H1 (cell line): ENCODE measurements around the gene UGT1A8. TPM values are rescaled to one million over a fixed set of nuclear protein-coding genes. Genes with fewer than 3 reads are reported as not detected.

ENCODE experiments used
- CTCF ChIA-PET: fragments of 300-600 bp; sonication (Branson Sonifier 250); formaldehyde crosslinking; loops from one replicate; lab custom pipeline; 2021; ENCODE audit not compliant: partially characterized antibody; lab: Charles Lee
- POLR2A ChIA-PET: fragments of 300-600 bp; sonication (Branson Sonifier 250); formaldehyde crosslinking; loops from one replicate; lab custom pipeline; 2021; ENCODE audit warnings: inconsistent platforms; ENCODE audit not compliant: partially characterized antibody; lab: Charles Lee
- DNase-seq, 2 experiments: peaks; one replicate each; pipeline versions ENCODE4 v3.0.0 to v3.0.0-alpha.2; 2010 to 2022; ENCODE audit warnings: low spot score in 2 of 2, low read depth in 1 of 2, mixed read lengths in 1 of 2
- FAIRE-seq: peaks from 2 replicates; lab custom pipeline; 2011; peaks lifted over from hg19 to GRCh38; lab: Jason Lieb, UNC
- H2AFZ ChIP-seq: 2 replicates; pipeline ENCODE4 v1.8.1; 2012; ENCODE audit warnings: low read length, inconsistent platforms
- H2AK5ac ChIP-seq: 2 replicates; pipeline ENCODE4 v1.6.1; 2013; ENCODE audit warnings: low read depth, low read length
- H2BK120ac ChIP-seq: replicated peaks from 2 replicates; pipeline ENCODE3; 2013; ENCODE audit warnings: low read depth, low read length, inconsistent platforms
- H2BK12ac ChIP-seq: 2 replicates; pipeline ENCODE4 v1.6.1; 2013; ENCODE audit warnings: low read depth, low read length
- H2BK15ac ChIP-seq: 2 replicates; pipeline ENCODE4 v1.6.1; 2013; ENCODE audit warnings: low read length
- H2BK20ac ChIP-seq: 2 replicates; pipeline ENCODE4 v1.6.1; 2013; ENCODE audit warnings: low read length
- H2BK5ac ChIP-seq: 2 replicates; pipeline ENCODE4 v1.6.1; 2013; ENCODE audit warnings: low read depth, low read length
- H3K14ac ChIP-seq: 2 replicates; pipeline ENCODE4 v1.6.1; 2013; ENCODE audit warnings: inconsistent platforms; ENCODE audit not compliant: insufficient read length
- H3K18ac ChIP-seq: 2 replicates; pipeline ENCODE4 v1.6.1; 2013; ENCODE audit warnings: low read length; ENCODE audit errors: extremely low read depth
- H3K23ac ChIP-seq: 2 replicates; pipeline ENCODE4 v1.6.1; 2013; ENCODE audit warnings: inconsistent platforms; ENCODE audit not compliant: insufficient read length
- H3K23me2 ChIP-seq: 2 replicates; pipeline ENCODE4 v1.6.1; 2013; ENCODE audit warnings: low read depth, low read length
- H3K27ac ChIP-seq: 2 replicates; pipeline ENCODE4 v1.6.1; 2011; ENCODE audit warnings: low read depth, low read length, inconsistent platforms
- H3K27me3 ChIP-seq, 4 experiments: replicated peaks in 1 of 4; 1 replicate in 1 of 4; 2 replicates in 3 of 4; pipeline versions ENCODE4 v1.6.1 to v1.8.1; 2011 to 2013; ENCODE audit warnings: low read length in 3 of 4, mild to moderate bottlenecking in 3 of 4, inconsistent platforms in 2 of 4, mixed read lengths in 2 of 4, moderate library complexity in 1 of 4; ENCODE audit not compliant: control insufficient read depth in 3 of 4, insufficient read depth in 3 of 4; ENCODE audit errors: extremely low read depth in 1 of 4
- H3K36me3 ChIP-seq, 4 experiments: 2 replicates each; pipeline versions ENCODE4 v1.6.1 to v1.8.1; 2011 to 2013; ENCODE audit warnings: mild to moderate bottlenecking in 4 of 4, low read length in 3 of 4, moderate library complexity in 2 of 4, control low read depth in 1 of 4, inconsistent platforms in 1 of 4; ENCODE audit not compliant: insufficient read depth in 4 of 4, control insufficient read depth in 2 of 4
- H3K4ac ChIP-seq: replicated peaks from 2 replicates; pipeline ENCODE3; 2013; ENCODE audit warnings: low read length, low read depth, mixed read lengths, inconsistent platforms; ENCODE audit not compliant: insufficient read length
- H3K4me1 ChIP-seq, 4 experiments: replicated peaks in 1 of 4; 1 replicate in 1 of 4; 2 replicates in 3 of 4; pipeline versions ENCODE4 v1.6.1 to v1.8.1; 2011 to 2013; ENCODE audit warnings: low read length in 3 of 4, inconsistent platforms in 2 of 4, mixed read lengths in 1 of 4; ENCODE audit not compliant: insufficient read depth in 4 of 4, control insufficient read depth in 3 of 4
- H3K4me2 ChIP-seq, 2 experiments: 2 replicates each; pipeline versions ENCODE4 v1.6.1 to v1.8.1; 2011 to 2013; ENCODE audit warnings: low read depth in 2 of 2, low read length in 2 of 2, control low read depth in 1 of 2, inconsistent platforms in 1 of 2, mild to moderate bottlenecking in 1 of 2; ENCODE audit not compliant: insufficient read depth in 1 of 2
- H3K4me3 ChIP-seq, 4 experiments: fragments of 200-600, 300-600 bp in 1 of 4; sonication (generic), shearing (Covaris generic), sonication (Bioruptor Twin) in 1 of 4; 2 replicates each; pipeline versions ENCODE4 v1.5.1 to v1.8.1; 2011 to 2016; ENCODE audit warnings: low read length in 4 of 4, low read depth in 3 of 4, control low read depth in 2 of 4, inconsistent platforms in 2 of 4, mild to moderate bottlenecking in 2 of 4, mixed read lengths in 1 of 4, moderate library complexity in 1 of 4; ENCODE audit not compliant: insufficient read depth in 2 of 4; ENCODE audit errors: extremely low read depth in 1 of 4
- H3K56ac ChIP-seq: replicated peaks from 2 replicates; pipeline ENCODE3; 2013; ENCODE audit warnings: low read depth, mild to moderate bottlenecking, mixed read lengths, low read length, inconsistent platforms; ENCODE audit not compliant: insufficient read length
- H3K79me1 ChIP-seq: 2 replicates; pipeline ENCODE4 v1.6.1; 2013; ENCODE audit warnings: low read depth, low read length, control low read depth
- H3K79me2 ChIP-seq, 2 experiments: 2 replicates each; pipeline versions ENCODE4 v1.6.1 to v1.8.1; 2012 to 2013; ENCODE audit warnings: low read length in 2 of 2, mild to moderate bottlenecking in 2 of 2, inconsistent platforms in 1 of 2; ENCODE audit not compliant: insufficient read depth in 2 of 2, control insufficient read depth in 1 of 2
- H3K9ac ChIP-seq, 4 experiments: replicated peaks in 1 of 4; 1 replicate in 1 of 4; 2 replicates in 3 of 4; pipeline versions ENCODE4 v1.6.1 to v1.8.1; 2011 to 2013; ENCODE audit warnings: low read depth in 3 of 4, low read length in 3 of 4, control low read depth in 2 of 4, mild to moderate bottlenecking in 2 of 4, moderate library complexity in 2 of 4, inconsistent platforms in 1 of 4; ENCODE audit errors: extremely low read depth in 1 of 4
- H3K9me3 ChIP-seq, 2 experiments: 2 replicates each; pipeline versions ENCODE4 v1.6.1 to v1.8.1; 2012 to 2013; ENCODE audit warnings: mild to moderate bottlenecking in 2 of 2, moderate library complexity in 2 of 2, control low read depth in 1 of 2, inconsistent platforms in 1 of 2, low read depth in 1 of 2, low read length in 1 of 2, mixed read lengths in 1 of 2; ENCODE audit not compliant: insufficient read depth in 2 of 2
- H4K20me1 ChIP-seq, 2 experiments: replicated peaks in 1 of 2; 2 replicates each; pipeline versions ENCODE3 to v1.8.1; 2011 to 2013; ENCODE audit warnings: inconsistent platforms in 2 of 2, low read length in 2 of 2, mild to moderate bottlenecking in 1 of 2; ENCODE audit not compliant: insufficient read depth in 2 of 2, control insufficient read depth in 1 of 2
- H4K5ac ChIP-seq: 2 replicates; pipeline ENCODE4 v1.6.1; 2013; ENCODE audit warnings: low read length, low read depth, mixed read lengths, inconsistent platforms; ENCODE audit not compliant: insufficient read length
- H4K8ac ChIP-seq: 2 replicates; pipeline ENCODE4 v1.8.0; 2013; ENCODE audit warnings: mild to moderate bottlenecking, moderate library complexity, low read length, inconsistent platforms; ENCODE audit not compliant: insufficient read depth; ENCODE audit errors: extremely low read depth
- H4K91ac ChIP-seq: replicated peaks from 2 replicates; pipeline ENCODE3; 2013; ENCODE audit warnings: low read length, mixed read lengths, inconsistent platforms; ENCODE audit not compliant: insufficient read length
- BCL11A ChIP-seq, 2 experiments: IDR thresholded peaks; one replicate each; pipeline ENCODE4 v1.6.1; 2011; ENCODE audit warnings: low read depth in 2 of 2, low read length in 2 of 2, mild to moderate bottlenecking in 2 of 2
- NRF1 ChIP-seq: IDR thresholded peaks from 2 replicates; pipeline ENCODE4 v1.6.1; 2011; ENCODE audit warnings: mild to moderate bottlenecking, low read depth, low read length, improper control_type of control experiment
- RXRA ChIP-seq: IDR thresholded peaks from 2 replicates; pipeline ENCODE4 v1.6.1; 2011; ENCODE audit warnings: low read depth, mild to moderate bottlenecking, low read length, moderate library complexity; ENCODE audit not compliant: insufficient read depth
- WGBS, 2 experiments: shearing (Covaris generic) in 1 of 2; methylation state at CpG; one replicate each; pipeline versions ENCODE4 v1.1.6 to v1.1.7; 2013 to 2015; ENCODE audit warnings: low lambda C conversion rate in 2 of 2, mixed read lengths in 2 of 2, inconsistent platforms in 1 of 2, low coverage in 1 of 2, missing lambda C conversion rate in 1 of 2; ENCODE audit not compliant: insufficient replicate concordance in 2 of 2, insufficient coverage in 1 of 2, insufficient read length in 1 of 2; ENCODE audit errors: extremely low coverage in 1 of 2, missing lambda C conversion rate in 1 of 2; 5-methylcytosine and 5-hydroxymethylcytosine counted together
- polyA plus RNA-seq, 7 experiments: library from polyadenylated mRNA; depleted of rRNA in 3 of 7; stranded (reverse) in 5 of 7; unstranded in 2 of 7; fragments of >200 nt in 5 of 7; fragments of 200-250 nt in 2 of 7; gene quantifications; 1 replicate in 5 of 7; 2 replicates in 1 of 7; 4 replicates in 1 of 7; pipeline versions ENCODE4 v1.2.1 to v1.2.3, GENCODE V29; 2011 to 2013; ENCODE audit warnings: missing spikeins in 2 of 7, mixed read lengths in 2 of 7
- total RNA-seq: library from RNA; stranded (reverse); fragmentation: NEBNext Ultra II Directional; extraction: Animal tissue kit (Norgen Biotek cat#: 25700); gene quantifications from 2 replicates; pipeline ENCODE4 v1.2.1, GENCODE V29; 2021

UGT1A8 gene
- total and polyA plus RNA-seq, 2 of the 8 experiments (the other 6 are each of a cell fraction or from before 2014, with no cell fraction given) = not detected

- no peak for FAIRE-seq
- Histone ChIP-seq H3K18ac (no peak overlapping the region), H3K4me1 (no peaks in the 10 kb centered on the region), H2BK120ac (no peak overlapping the region), H3K23ac (no peak overlapping the region), H3K4ac (no peak overlapping the region), H2BK15ac (no peak overlapping the region), H3K79me1 (no peaks in the 10 kb centered on the region), H4K20me1 (no peaks in the 10 kb centered on the region), H2AFZ (no peak overlapping the region), H4K5ac (no peak overlapping the region), H2BK12ac (no peak overlapping the region), H2BK20ac (no peak overlapping the region), H2AK5ac (no peak overlapping the region), H3K9me3 (no peaks in the 10 kb centered on the region), H3K14ac (no peak overlapping the region), H4K8ac (no peak overlapping the region), H3K79me2 (no peaks in the 10 kb centered on the region), H3K4me3 (no peak overlapping the region), H3K27me3 (no peaks in the 10 kb centered on the region), H3K36me3 (no peaks in the 10 kb centered on the region), H3K4me2 (no peak overlapping the region), H3K27ac (no peak overlapping the region), H2BK5ac (no peak overlapping the region), H3K9ac (no peak overlapping the region), H3K23me2 (no peaks in the 10 kb centered on the region), H3K56ac (no peak overlapping the region), H4K91ac (no peak overlapping the region)
- TF ChIP-seq NRF1 = no peak
- no peak for TF ChIP-seq BCL11A (IDR thresholded peaks at IDR 0.05; ENCODE audit: low read depth in 2 of 2, low read length in 2 of 2)
- TF ChIP-seq RXRA = no peak
- POLR2A ChIA-PET = no interaction called here
- CTCF ChIA-PET = interaction anchor here (1.0 kb wide), 2 partner anchors 10 to 87 kb away, joined by 3 read pairs; partner anchors contain the start of gene UGT1A8
- DNase-seq = no peak
- 72% methylated on average over 5 of the region's 5 CpGs; no CpG with 5 or more reads in 1 of the 2 experiments for WGBS, 2 experiments
These were observed 10.0 kb downstream of the UGT1A8 start for GRCh38 chr2:233627331-233628025.
